Measurements from ENCODE around the gene LGALS7.

DNA sequence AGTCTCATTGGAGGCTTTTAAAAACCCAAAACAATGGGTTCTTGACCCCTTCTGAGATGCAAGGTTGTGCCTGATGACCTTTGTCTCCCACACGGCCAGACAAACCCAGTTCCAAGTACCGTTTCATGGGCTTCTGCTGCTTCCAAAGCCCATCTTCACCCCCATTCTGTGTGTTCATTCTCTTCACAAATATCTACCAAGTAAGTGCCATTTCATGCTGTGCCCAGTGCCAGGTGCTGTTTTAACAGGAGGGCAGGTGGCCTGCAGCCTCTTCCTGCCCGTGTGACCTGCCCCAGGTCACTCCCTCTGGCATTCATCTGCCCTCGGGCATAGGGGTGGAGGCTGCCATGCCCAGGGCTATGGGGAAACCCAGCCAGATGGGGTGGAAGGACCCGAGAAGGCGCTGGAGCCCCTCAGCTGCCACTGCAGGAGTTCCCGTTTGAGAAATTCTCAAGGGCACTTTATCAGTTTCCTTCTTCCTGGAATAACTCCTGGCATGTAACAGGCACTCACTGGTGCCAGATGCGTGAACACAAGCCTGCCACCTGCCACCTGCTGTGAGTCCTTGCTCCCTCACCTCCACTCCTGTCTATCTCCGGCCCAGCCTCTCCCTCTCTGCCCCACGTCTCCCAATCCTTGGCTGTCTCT is 41.5 kb downstream of the LGALS7 start:
- TF ChIP-seq, protein P1, sequence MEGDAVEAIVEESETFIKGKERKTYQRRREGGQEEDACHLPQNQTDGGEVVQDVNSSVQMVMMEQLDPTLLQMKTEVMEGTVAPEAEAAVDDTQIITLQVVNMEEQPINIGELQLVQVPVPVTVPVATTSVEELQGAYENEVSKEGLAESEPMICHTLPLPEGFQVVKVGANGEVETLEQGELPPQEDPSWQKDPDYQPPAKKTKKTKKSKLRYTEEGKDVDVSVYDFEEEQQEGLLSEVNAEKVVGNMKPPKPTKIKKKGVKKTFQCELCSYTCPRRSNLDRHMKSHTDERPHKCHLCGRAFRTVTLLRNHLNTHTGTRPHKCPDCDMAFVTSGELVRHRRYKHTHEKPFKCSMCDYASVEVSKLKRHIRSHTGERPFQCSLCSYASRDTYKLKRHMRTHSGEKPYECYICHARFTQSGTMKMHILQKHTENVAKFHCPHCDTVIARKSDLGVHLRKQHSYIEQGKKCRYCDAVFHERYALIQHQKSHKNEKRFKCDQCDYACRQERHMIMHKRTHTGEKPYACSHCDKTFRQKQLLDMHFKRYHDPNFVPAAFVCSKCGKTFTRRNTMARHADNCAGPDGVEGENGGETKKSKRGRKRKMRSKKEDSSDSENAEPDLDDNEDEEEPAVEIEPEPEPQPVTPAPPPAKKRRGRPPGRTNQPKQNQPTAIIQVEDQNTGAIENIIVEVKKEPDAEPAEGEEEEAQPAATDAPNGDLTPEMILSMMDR (IDR thresholded peaks at IDR 0.05): no peak
- TF ChIP-seq POLR2A (IDR thresholded peaks at IDR 0.05): no peak

Measured in adrenal gland (tissue), 5 donors.